ENCODE measurements around the gene TTLL8. TPM values are rescaled to one million over a fixed set of nuclear protein-coding genes. Genes with fewer than 3 reads are reported as not detected.

The TTLL8 gene
- total RNA-seq, 1 donor from 2014 or later: not detected

- Histone ChIP-seq H3K9ac (ENCODE audit: low read depth in 1 of 3, low read length in 3 of 3) (no peak overlapping the region), H3K27ac (ENCODE audit: low read depth, low read length) (no peak overlapping the region), H3K36me3 (ENCODE audit: control insufficient read depth in 3 of 3, insufficient read depth in 3 of 3, low read length in 3 of 3) (no peaks in the 10 kb centered on the region), H3K27me3 (ENCODE audit: control insufficient read depth in 3 of 3, insufficient read depth in 3 of 3, low read length in 3 of 3) (peaks cover 19 to 48% (median 46%) of the 10 kb centered on the region in 3 donors), H3K4me1 (ENCODE audit: control insufficient read depth in 3 of 3, insufficient read depth in 3 of 3, low read length in 3 of 3) (peaks cover 0 to 5% (median 2%) of the 10 kb centered on the region in 3 donors), H3K9me3 (ENCODE audit: control insufficient read depth in 3 of 3, low read length in 3 of 3) (no peaks in the 10 kb centered on the region), H3K4me3 (ENCODE audit: low read length in 3 of 3) (no peak overlapping the region)
Measured at GRCh38 chr22:50062509-50063135, 4.5 kb upstream of the TTLL8 start.

GRCh38 chr22:50061824-50062355 is 3.8 kb upstream of the TTLL8 start:
- Histone ChIP-seq H3K4me1 (ENCODE audit: control insufficient read depth in 3 of 3, insufficient read depth in 3 of 3, low read length in 3 of 3) (peaks cover 0 to 5% (median 2%) of the 10 kb centered on the region in 3 donors), H3K9ac (ENCODE audit: low read depth in 1 of 3, low read length in 3 of 3) (no peak overlapping the region), H3K9me3 (ENCODE audit: control insufficient read depth in 3 of 3, low read length in 3 of 3) (no peaks in the 10 kb centered on the region), H3K4me3 (ENCODE audit: low read length in 3 of 3) (no peak overlapping the region), H3K36me3 (ENCODE audit: control insufficient read depth in 3 of 3, insufficient read depth in 3 of 3, low read length in 3 of 3) (no peaks in the 10 kb centered on the region), H3K27ac (ENCODE audit: low read depth, low read length) (no peak overlapping the region), H3K27me3 (ENCODE audit: control insufficient read depth in 3 of 3, insufficient read depth in 3 of 3, low read length in 3 of 3) (peaks cover 23 to 55% (median 52%) of the 10 kb centered on the region in 3 donors)

- Histone ChIP-seq H3K9me3 (ENCODE audit: control insufficient read depth in 3 of 3, low read length in 3 of 3) (no peaks in the 10 kb centered on the region), H3K9ac (ENCODE audit: low read depth in 1 of 3, low read length in 3 of 3) (no peak overlapping the region), H3K4me1 (ENCODE audit: control insufficient read depth in 3 of 3, insufficient read depth in 3 of 3, low read length in 3 of 3) (peaks cover 0 to 5% (median 2%) of the 10 kb centered on the region in 3 donors), H3K4me3 (ENCODE audit: low read length in 3 of 3) (no peak overlapping the region), H3K27ac (ENCODE audit: low read depth, low read length) (no peak overlapping the region), H3K27me3 (ENCODE audit: control insufficient read depth in 3 of 3, insufficient read depth in 3 of 3, low read length in 3 of 3) (peaks cover 27 to 61% (median 58%) of the 10 kb centered on the region in 3 donors), H3K36me3 (ENCODE audit: control insufficient read depth in 3 of 3, insufficient read depth in 3 of 3, low read length in 3 of 3) (no peaks in the 10 kb centered on the region)
Measured at GRCh38 chr22:50061141-50061823, 3.2 kb upstream of the TTLL8 start.

- peaks cover 0 to 5% (median 2%) of the 10 kb centered on the region in 3 donors for H3K4me1 ChIP-seq (ENCODE audit: control insufficient read depth in 3 of 3, insufficient read depth in 3 of 3, low read length in 3 of 3)
- H3K27me3 ChIP-seq (ENCODE audit: control insufficient read depth in 3 of 3, insufficient read depth in 3 of 3, low read length in 3 of 3): peaks cover 29 to 65% (median 58%) of the 10 kb centered on the region in 3 donors
- no peak overlapping the region for H3K9ac ChIP-seq (ENCODE audit: low read depth in 1 of 3, low read length in 3 of 3)
- no peaks in the 10 kb centered on the region for H3K36me3 ChIP-seq (ENCODE audit: control insufficient read depth in 3 of 3, insufficient read depth in 3 of 3, low read length in 3 of 3)
- no peak overlapping the region for H3K27ac ChIP-seq (ENCODE audit: low read depth, low read length)
- H3K9me3 ChIP-seq (ENCODE audit: control insufficient read depth in 3 of 3, low read length in 3 of 3): no peaks in the 10 kb centered on the region
- no peak overlapping the region for H3K4me3 ChIP-seq (ENCODE audit: low read length in 3 of 3)
Measured at GRCh38 chr22:50060441-50061140, 2.5 kb upstream of the TTLL8 start.

- Histone ChIP-seq H3K4me3 (ENCODE audit: low read length in 3 of 3) (no peak overlapping the region), H3K4me1 (ENCODE audit: control insufficient read depth in 3 of 3, insufficient read depth in 3 of 3, low read length in 3 of 3) (peaks cover 0 to 5% (median 2%) of the 10 kb centered on the region in 3 donors)
Measured at GRCh38 chr22:50059881-50060262, 1.8 kb upstream of the TTLL8 start.

GRCh38 chr22:50058906-50059880 is 1.1 kb upstream of the TTLL8 start:
- Histone ChIP-seq H3K27ac (ENCODE audit: low read depth, low read length) (no peak overlapping the region), H3K27me3 (ENCODE audit: control insufficient read depth in 3 of 3, insufficient read depth in 3 of 3, low read length in 3 of 3) (peaks cover 23 to 60% (median 54%) of the 10 kb centered on the region in 3 donors), H3K4me1 (ENCODE audit: control insufficient read depth in 3 of 3, insufficient read depth in 3 of 3, low read length in 3 of 3) (peaks cover 0 to 5% (median 2%) of the 10 kb centered on the region in 3 donors), H3K9ac (ENCODE audit: low read depth in 1 of 3, low read length in 3 of 3) (no peak overlapping the region), H3K36me3 (ENCODE audit: control insufficient read depth in 3 of 3, insufficient read depth in 3 of 3, low read length in 3 of 3) (no peaks in the 10 kb centered on the region), H3K9me3 (ENCODE audit: control insufficient read depth in 3 of 3, low read length in 3 of 3) (no peaks in the 10 kb centered on the region), H3K4me3 (ENCODE audit: low read length in 3 of 3) (no peak overlapping the region)

More at GRCh38 chr22:50059881-50060262, 1.8 kb upstream of the TTLL8 start:
- H3K9me3 ChIP-seq (ENCODE audit: control insufficient read depth in 3 of 3, low read length in 3 of 3): no peaks in the 10 kb centered on the region
- peaks cover 27 to 65% (median 58%) of the 10 kb centered on the region in 3 donors for H3K27me3 ChIP-seq (ENCODE audit: control insufficient read depth in 3 of 3, insufficient read depth in 3 of 3, low read length in 3 of 3)
- H3K9ac ChIP-seq (ENCODE audit: low read depth in 1 of 3, low read length in 3 of 3): no peak overlapping the region
- no peaks in the 10 kb centered on the region for H3K36me3 ChIP-seq (ENCODE audit: control insufficient read depth in 3 of 3, insufficient read depth in 3 of 3, low read length in 3 of 3)
- no peak overlapping the region for H3K27ac ChIP-seq (ENCODE audit: low read depth, low read length)

- H3K27me3 ChIP-seq (ENCODE audit: control insufficient read depth in 3 of 3, insufficient read depth in 3 of 3, low read length in 3 of 3): peaks cover 24 to 56% (median 51%) of the 10 kb centered on the region in 3 donors
- H3K4me1 ChIP-seq (ENCODE audit: control insufficient read depth in 3 of 3, insufficient read depth in 3 of 3, low read length in 3 of 3): peaks cover 0 to 5% (median 2%) of the 10 kb centered on the region in 3 donors
- peaks cover 2 to 6% (median 3%) of the 10 kb centered on the region in 3 donors for H3K9me3 ChIP-seq (ENCODE audit: control insufficient read depth in 3 of 3, low read length in 3 of 3)
- no peak overlapping the region for H3K4me3 ChIP-seq (ENCODE audit: low read length in 3 of 3)
- H3K9ac ChIP-seq (ENCODE audit: low read depth in 1 of 3, low read length in 3 of 3): no peak overlapping the region
- no peaks in the 10 kb centered on the region for H3K36me3 ChIP-seq (ENCODE audit: control insufficient read depth in 3 of 3, insufficient read depth in 3 of 3, low read length in 3 of 3)
- H3K27ac ChIP-seq (ENCODE audit: low read depth, low read length): no peak overlapping the region
Measured at GRCh38 chr22:50057278-50058060, 629 bp downstream of the TTLL8 start.

- Histone ChIP-seq H3K27me3 (ENCODE audit: control insufficient read depth in 3 of 3, insufficient read depth in 3 of 3, low read length in 3 of 3) (peaks cover 29 to 54% (median 50%) of the 10 kb centered on the region in 3 donors), H3K9ac (ENCODE audit: low read depth in 1 of 3, low read length in 3 of 3) (no peak overlapping the region), H3K36me3 (ENCODE audit: control insufficient read depth in 3 of 3, insufficient read depth in 3 of 3, low read length in 3 of 3) (no peaks in the 10 kb centered on the region), H3K27ac (ENCODE audit: low read depth, low read length) (no peak overlapping the region), H3K9me3 (ENCODE audit: control insufficient read depth in 3 of 3, low read length in 3 of 3) (peaks cover 2 to 6% (median 3%) of the 10 kb centered on the region in 3 donors), H3K4me3 (ENCODE audit: low read length in 3 of 3) (no peak overlapping the region), H3K4me1 (ENCODE audit: control insufficient read depth in 3 of 3, insufficient read depth in 3 of 3, low read length in 3 of 3) (peaks cover 0 to 5% (median 2%) of the 10 kb centered on the region in 3 donors)
Measured at GRCh38 chr22:50056214-50056972, 1.7 kb downstream of the TTLL8 start.
